MG63 (cell line): ENCODE measurements around the gene VIPR1. TPM values are rescaled to one million over a fixed set of nuclear protein-coding genes. Genes with fewer than 3 reads are reported as not detected.

Experiments used
- DNase-seq: peaks from one replicate; pipeline ENCODE4 v3.0.0-alpha.2; 2020
- H3K27me3 ChIP-seq: fragments of 250-450 bp; sonication (Bioruptor Pico); 2 replicates; pipeline ENCODE4 v1.5.1; 2020; ENCODE audit warnings: mild to moderate bottlenecking, moderate library complexity
- H3K36me3 ChIP-seq: fragments of 250-450 bp; sonication (Bioruptor Pico); 2 replicates; pipeline ENCODE4 v1.5.1; 2020; ENCODE audit warnings: mild to moderate bottlenecking, moderate library complexity
- H3K4me3 ChIP-seq: fragments of 250-450 bp; sonication (Bioruptor Pico); 2 replicates; pipeline ENCODE4 v1.5.1; 2020; ENCODE audit warnings: mild to moderate bottlenecking, moderate library complexity
- H3K9me3 ChIP-seq: fragments of 250-450 bp; sonication (Bioruptor Pico); 2 replicates; pipeline ENCODE4 v1.5.1; 2020; ENCODE audit warnings: mild to moderate bottlenecking, moderate library complexity
- total RNA-seq: library from RNA; depleted of rRNA; stranded (reverse); fragments of >200 nt; shearing (Covaris generic); gene quantifications from 2 replicates; pipeline ENCODE4 v1.2.3, GENCODE V29; 2014; ENCODE audit warnings: low replicate concordance

VIPR1 gene
- total RNA-seq, 1 experiment from 2014 or later = not detected

DNA sequence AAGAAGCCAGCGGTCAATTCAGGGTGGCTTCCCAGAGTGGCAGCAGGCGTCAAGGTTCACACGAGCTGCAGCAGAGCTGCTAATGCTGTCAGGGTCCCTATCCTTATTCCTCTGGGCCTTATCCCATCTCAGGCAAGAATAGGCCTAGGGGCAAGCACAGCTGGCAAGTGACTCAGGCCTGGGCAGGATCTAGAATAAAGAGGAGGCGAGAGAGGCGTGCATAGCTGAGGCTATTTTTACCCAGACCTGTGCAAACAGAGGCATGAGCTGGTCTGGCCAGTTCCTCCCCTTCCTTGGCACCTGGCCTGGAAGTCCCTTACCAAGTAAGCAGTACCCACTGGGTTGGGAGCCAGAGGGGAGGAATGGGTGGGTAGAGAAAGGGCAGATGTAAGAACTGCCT, 12.2 kb upstream of the VIPR1 start:
- no peak overlapping the region for H3K4me3 ChIP-seq
- no peaks in the 10 kb centered on the region for H3K36me3 ChIP-seq
- H3K27me3 ChIP-seq = no peaks in the 10 kb centered on the region
- peak; percentile 72 for DNase-seq
- H3K9me3 ChIP-seq = no peaks in the 10 kb centered on the region

DNA sequence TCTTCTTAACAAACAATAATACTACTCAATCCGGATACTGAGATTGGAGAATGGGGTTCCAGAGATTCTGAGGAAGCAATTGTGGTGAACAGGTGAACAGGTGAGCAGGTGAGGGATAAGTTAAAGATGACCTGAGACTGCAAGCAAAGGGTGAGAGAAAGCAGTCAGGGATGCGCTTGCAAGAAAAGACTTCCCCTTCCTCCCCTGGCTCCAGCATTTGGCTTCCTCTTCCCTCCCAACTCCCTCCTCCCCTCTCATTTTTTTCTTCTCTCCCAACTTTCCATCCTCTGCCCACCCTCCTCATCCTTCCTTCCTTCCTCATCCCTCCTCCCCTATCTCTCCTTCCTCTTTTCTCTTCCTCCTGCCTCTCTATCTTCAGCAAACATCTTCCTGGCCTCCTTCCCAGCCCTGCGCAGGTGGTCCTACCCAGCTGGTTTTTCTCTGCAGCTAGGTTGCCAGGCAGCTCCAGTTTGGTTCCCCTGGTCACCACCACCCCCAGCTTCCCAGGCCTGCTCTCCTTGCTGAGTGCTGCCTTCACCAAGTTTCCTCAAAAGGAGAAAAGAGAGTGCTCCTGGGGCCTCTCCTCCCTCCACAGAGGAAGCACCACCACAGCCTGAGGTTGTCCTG, 10.4 kb upstream of the VIPR1 start:
- no peak for DNase-seq
- Histone ChIP-seq H3K27me3 (no peaks in the 10 kb centered on the region), H3K4me3 (no peak overlapping the region), H3K9me3 (no peaks in the 10 kb centered on the region), H3K36me3 (no peaks in the 10 kb centered on the region)

DNA sequence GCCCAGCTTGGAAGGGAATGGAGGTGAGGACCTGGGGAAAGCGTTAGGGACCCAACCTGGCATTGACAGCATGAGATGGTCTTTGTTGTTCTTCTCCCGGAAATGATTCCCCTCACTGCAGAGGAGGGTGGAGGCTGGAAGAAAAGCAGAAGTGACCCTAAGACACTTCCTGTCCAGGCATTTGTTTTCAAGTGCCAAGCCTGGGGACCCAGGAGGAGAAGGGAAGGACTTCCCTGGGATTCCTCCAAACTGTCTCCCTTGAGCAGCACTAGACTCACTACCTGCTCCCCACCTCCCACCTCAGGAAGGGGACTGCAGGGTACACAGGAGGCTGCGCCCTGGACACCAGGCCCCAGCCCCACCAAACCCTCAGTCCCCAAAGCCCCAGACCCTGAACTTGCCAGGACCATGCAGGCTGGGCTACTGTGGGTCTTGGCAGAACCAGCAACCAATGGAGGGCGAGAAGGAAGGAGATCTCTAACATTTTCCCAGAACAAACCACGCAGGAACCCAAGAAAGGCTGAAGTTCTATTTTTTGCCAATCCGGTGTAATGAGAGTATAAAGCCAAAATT, 9.8 kb upstream of the VIPR1 start:
- Histone ChIP-seq H3K36me3 (no peaks in the 10 kb centered on the region), H3K4me3 (no peak overlapping the region), H3K9me3 (no peaks in the 10 kb centered on the region), H3K27me3 (no peaks in the 10 kb centered on the region)
- no peak for DNase-seq

DNA sequence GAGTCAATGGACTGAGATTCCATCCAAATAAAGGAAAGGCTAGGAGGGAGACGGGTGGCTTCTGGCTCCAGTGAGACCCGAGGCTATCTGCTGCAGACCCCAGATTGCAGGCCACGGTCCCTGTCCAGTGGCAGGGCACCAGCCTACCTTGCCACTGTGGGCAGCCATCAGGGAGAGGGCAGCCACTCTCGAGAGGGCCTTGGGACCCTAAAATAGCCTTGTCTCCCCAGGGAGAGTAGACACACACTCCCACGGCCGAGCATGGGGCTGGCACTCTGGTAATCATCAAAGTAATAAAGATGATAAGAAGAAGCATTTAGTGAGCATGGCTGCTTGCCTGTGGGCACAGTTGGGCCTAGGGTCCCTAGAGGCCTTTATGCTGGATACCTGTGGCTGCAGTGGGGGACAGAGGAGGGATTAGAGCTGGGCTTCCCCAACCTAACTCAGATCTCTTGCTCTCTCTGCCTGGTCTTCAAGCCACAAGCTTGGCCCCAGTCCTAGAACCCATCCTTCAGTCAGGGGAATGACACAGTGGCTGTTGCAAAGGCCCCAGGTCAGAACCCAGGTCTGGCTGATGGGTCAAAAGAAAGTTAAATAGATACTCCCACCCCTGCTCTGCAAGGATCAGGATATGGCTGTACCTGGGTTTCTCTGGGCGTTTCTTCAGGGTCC, 9.2 kb upstream of the VIPR1 start:
- H3K4me3 ChIP-seq = no peak overlapping the region
- H3K27me3 ChIP-seq = no peaks in the 10 kb centered on the region
- DNase-seq = no peak
- H3K36me3 ChIP-seq = no peaks in the 10 kb centered on the region
- no peaks in the 10 kb centered on the region for H3K9me3 ChIP-seq

DNA sequence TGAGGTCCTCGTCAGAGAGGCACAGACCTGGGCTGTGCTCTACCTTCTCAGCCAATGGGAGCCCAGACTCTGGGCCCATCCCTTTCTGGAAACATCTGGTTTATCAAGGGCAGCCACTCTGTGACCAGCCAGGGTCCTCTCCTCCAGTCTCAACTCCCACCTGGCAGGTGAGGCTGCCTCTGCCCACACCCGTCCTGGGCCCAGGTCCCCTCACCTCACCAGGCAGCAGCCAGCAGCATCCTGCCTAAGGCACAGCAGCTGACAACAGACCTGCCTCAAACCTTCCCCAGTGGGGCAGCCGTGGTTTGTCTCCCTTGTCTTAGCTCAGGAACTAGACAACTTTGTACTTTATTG, 8.7 kb upstream of the VIPR1 start:
- Histone ChIP-seq H3K36me3 (no peaks in the 10 kb centered on the region), H3K9me3 (no peaks in the 10 kb centered on the region), H3K4me3 (no peak overlapping the region), H3K27me3 (no peaks in the 10 kb centered on the region)
- no peak for DNase-seq

DNA sequence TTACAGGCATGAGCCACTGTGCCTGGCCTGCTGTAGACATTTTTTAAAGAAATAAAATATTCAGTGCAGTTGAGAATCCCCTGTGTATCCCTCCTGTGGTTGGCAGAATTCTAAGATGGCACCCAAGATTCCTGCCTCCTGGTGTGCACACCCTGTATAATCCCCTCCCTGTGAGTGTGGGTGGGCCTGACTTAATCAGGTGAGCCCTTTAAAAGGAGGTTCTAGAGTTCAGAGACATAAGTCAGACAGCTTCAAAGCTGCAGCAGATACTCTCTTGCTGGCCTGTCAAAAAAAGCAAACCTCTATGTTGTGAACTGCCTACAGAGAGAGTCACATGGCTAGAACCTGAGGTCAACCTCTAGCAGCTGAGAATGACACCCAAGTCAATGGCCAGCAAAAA, 7.0 kb upstream of the VIPR1 start:
- DNase-seq = no peak
- Histone ChIP-seq H3K9me3 (no peaks in the 10 kb centered on the region), H3K36me3 (no peaks in the 10 kb centered on the region), H3K4me3 (no peak overlapping the region), H3K27me3 (no peaks in the 10 kb centered on the region)

DNA sequence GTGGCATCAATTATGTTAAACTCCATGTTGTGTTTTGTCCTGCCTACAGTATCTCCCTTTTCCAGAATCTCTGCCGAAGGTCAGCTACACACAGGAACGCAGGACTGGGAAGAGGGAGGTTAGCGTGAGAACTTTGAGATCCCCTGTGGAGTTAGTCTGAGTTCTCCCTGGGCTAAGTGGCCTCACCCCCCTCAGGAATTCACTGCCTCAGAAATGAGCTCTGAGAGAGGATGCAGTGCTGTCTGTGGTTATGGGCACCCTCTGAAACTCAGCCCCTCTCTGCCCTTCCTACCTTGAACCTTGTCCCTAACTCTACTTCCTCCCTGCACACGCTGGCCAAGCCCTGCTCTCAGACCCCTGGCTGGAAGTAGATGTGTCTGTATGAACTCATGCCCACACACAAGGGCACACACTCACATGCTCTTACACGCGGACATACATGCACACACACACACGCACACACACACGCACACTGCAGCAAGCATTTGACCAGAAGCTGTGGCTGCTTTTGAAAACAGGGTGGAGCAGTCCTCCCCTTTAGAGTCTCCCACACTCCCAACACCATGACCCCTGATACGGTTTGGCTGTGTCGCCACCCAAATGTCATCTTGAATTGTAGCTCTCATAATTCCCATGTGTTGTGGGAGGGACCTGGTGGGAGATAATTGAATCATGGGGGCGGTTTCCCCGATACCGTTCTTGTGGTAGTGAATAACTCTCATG, 5.3 kb upstream of the VIPR1 start:
- Histone ChIP-seq H3K9me3 (no peaks in the 10 kb centered on the region), H3K36me3 (no peaks in the 10 kb centered on the region), H3K27me3 (peaks cover 6% of the 10 kb centered on the region; the same call in 1 of the 2 replicates), H3K4me3 (no peak overlapping the region)
- no peak for DNase-seq

DNA sequence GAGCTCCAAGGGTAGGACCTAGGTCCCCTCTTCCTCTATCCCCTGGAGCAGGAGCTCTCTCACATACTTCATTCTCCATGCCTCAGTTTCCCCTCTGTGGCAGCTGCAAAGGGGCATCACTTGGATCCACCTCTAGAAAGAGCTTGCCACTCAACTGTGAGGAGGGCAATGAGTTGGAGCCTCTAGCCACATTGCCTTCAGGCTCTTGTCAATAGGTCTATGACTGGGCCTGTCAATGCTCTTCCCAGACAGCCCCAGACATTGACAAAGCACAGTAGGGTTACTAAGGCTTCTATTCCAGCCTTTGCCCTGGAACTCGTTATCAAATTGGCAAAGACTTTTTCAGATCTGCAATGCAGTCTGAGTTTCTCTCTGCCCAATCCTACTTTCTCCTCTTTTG, 4.4 kb upstream of the VIPR1 start:
- Histone ChIP-seq H3K4me3 (no peak overlapping the region), H3K36me3 (no peaks in the 10 kb centered on the region), H3K27me3 (peaks cover 6% of the 10 kb centered on the region; the same call in 1 of the 2 replicates), H3K9me3 (no peaks in the 10 kb centered on the region)
- DNase-seq = no peak

DNA sequence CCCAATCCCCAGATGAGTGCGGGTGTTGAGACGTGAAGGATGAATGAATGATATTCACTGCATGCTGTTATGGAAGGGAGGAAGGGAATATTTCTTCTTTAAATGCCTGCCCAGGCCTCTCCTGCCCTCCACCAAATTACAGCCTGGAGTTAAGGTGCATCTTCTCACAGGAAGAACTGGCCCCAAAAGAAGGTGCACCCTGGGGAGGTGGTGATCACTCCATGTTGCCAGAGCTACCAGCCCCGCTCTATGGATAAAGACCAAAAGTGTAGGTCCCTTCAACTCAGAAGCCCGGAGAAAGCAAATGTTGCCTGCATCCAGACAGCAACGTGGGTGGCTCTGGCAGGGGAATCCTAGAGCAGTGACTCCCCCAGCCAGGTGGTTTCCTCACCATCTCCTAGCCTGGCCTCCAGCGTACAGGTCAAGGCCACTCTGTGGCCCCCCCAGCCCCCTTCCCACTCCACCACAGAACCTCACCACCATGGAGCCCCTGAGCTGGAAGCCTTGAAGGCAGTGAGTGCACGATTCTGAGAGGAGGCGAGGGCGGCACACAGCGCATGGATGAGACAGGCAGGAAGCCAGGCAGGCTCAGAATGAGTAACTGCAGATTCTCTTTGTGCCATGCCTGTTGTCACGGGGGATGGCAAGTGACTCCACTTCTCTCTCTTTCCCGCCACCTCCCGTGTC, 3.5 kb upstream of the VIPR1 start:
- Histone ChIP-seq H3K27me3 (peaks cover 6% of the 10 kb centered on the region; the same call in 1 of the 2 replicates), H3K9me3 (no peaks in the 10 kb centered on the region), H3K36me3 (no peaks in the 10 kb centered on the region), H3K4me3 (no peak overlapping the region)
- DNase-seq = no peak

DNA sequence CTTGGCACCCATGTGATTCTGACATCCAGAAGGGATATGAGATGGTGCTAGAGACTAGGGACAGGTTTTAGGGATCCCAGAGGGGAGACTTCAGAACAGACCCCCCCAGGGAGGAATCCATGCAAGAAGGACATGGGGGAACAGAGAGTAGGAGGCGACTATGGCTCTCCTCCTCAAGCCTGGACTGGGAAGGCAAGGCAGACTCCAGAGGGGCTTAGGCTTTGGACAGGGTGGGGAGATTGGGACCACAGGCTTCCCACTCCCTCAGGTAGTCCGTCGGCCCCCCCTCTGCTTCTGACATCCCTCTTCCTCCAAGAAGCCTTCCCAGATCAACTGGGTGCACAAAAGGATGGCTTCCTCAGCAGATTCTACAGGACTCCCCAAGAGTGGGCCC, 3.0 kb upstream of the VIPR1 start:
- Histone ChIP-seq H3K27me3 (peaks cover 6% of the 10 kb centered on the region; the same call in 1 of the 2 replicates), H3K36me3 (no peaks in the 10 kb centered on the region), H3K4me3 (no peak overlapping the region), H3K9me3 (no peaks in the 10 kb centered on the region)
- DNase-seq = no peak

DNA sequence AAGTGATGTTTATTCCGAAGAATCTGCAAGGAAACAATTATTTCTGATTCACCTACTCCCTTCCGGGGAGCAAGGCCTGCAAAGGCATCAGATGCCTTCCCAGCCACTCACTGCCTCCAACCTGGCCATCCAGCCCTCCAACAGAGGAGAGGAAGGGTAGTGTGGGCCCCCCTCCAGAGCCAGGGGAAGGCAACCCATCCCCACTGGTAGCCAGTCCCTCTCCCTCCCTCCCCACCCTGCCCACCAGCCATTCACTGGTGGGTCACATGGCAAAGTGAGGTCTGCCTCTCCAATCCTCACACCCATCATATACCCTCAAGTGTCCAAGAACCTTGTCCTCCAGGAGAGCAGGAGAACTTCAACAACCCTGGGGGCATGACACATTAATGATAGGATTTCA, 2.4 kb upstream of the VIPR1 start:
- H3K4me3 ChIP-seq = no peak overlapping the region
- H3K27me3 ChIP-seq = peaks cover 6% of the 10 kb centered on the region; the same call in 1 of the 2 replicates

DNA sequence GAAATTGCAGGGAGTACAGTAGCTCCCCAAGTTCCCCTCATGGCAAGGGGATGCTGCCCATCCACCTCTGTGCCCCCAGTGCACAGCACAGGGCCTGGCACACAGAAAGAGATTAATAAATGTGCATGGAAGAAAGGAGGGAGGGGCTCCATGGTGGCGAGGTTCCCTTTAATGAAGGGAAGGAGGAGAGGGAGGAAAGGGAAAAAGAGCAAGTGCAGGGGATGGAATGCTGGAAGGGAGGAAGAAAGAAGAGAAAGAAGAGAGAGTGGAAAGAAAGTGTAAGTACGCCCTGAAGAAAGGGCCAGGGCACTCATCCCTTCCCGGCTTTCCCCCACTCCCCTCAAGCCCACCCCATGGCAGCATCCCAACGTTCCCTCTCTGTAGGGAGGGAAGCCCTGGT, 1.5 kb upstream of the VIPR1 start:
- H3K36me3 ChIP-seq = no peaks in the 10 kb centered on the region
- H3K9me3 ChIP-seq = no peaks in the 10 kb centered on the region
- H3K27me3 ChIP-seq = peaks cover 6% of the 10 kb centered on the region; the same call in 1 of the 2 replicates
- no peak for DNase-seq
- H3K4me3 ChIP-seq = no peak overlapping the region

More for the DNA sequence above, 2.4 kb upstream of the VIPR1 start:
- Histone ChIP-seq H3K9me3 (no peaks in the 10 kb centered on the region), H3K36me3 (no peaks in the 10 kb centered on the region)
- DNase-seq = no peak

DNA sequence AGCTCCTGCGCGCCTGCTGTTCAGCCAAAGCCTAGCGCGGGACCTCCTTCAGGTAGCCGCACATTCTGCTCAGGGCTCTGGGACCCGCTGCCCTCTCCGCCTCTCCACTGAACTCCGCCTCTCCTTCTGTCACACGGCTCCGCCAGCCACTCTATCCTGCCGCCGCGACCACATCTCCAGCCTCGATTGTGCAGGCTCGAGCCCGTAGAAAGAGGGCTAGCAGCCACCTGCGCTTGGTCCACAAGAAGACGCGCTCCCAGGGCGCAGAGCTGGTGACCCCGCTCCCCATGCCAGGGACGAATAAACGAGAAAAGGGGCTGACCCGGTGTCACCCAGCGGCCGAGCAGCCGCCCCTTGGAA, 1.1 kb upstream of the VIPR1 start:
- H3K4me3 ChIP-seq = no peak overlapping the region
- no peak for DNase-seq
- no peaks in the 10 kb centered on the region for H3K9me3 ChIP-seq
- H3K27me3 ChIP-seq = peaks cover 6% of the 10 kb centered on the region; the same call in 1 of the 2 replicates
- no peaks in the 10 kb centered on the region for H3K36me3 ChIP-seq

DNA sequence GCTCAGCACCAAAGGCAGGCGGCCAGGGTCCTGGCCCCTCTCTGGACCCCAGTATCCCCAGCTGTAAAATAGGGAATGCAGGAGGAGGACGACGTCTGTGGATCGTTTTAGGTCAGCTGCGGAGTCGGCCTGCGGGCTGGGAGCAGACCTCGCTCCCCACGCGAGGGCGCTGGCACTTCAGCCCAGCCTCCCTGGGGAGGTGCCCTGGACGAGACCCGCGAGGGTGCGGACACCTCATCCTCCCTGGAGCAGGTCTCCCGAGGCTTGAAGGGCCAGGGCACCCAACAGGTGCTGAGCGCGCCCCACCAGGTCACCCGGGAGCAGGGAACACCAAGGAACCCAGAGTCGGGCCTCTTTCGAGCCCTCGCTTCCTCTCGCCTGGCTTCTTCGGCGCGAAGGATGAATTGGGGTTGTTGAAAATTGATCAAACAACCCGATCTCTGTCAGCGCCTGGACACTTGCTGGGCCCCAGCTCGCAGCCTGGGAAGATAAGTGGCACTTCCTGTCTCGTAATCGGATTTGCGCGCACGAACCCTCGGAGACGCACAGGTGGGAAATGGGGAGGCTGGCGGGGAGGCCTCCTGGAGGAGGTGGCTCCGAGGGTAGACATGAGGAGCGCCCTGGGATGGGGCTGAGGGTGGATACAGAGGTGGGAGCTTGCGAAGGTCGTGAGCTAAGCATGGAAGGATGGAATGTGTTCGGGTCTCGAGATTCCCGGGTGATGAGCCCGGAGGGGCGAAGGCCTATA, 588 bp upstream of the VIPR1 start:
- H3K4me3 ChIP-seq = no peak overlapping the region
- no peaks in the 10 kb centered on the region for H3K9me3 ChIP-seq
- peaks cover 6% of the 10 kb centered on the region; the same call in 1 of the 2 replicates for H3K27me3 ChIP-seq
- no peaks in the 10 kb centered on the region for H3K36me3 ChIP-seq
- DNase-seq = no peak

DNA sequence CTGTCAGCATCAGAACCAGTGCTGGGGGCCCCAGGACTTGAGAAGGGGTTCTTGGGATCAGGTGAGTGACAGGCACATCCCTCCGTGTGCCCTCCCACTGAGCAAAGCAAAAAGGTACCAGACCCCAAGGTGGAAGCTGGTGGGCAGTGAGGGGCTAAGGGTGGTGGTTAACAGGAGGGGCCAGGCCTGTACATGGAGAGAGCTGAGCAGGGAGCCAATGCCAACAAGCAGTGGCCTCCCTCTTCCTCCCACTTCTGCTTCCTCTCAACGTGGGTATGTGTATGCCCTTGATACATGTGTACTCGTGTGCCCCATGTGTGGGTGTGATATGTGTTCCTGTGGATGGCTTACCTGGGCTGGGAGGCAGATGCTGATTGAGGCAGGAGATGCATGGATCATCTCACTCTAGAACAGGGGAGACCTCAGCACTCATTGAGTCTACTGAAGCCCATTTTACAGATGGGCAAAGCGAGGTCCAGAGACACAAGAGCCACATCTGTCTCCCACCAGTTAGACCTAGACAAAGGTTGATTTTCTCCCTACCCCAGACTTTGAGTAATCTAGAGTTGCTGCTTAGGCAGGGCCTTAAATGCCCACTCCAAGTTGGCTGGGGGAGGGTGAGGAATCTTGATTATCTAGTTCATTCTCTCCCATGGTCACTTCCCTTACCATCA, 945 bp downstream of the VIPR1 start:
- H3K4me3 ChIP-seq = no peak overlapping the region
- no peaks in the 10 kb centered on the region for H3K9me3 ChIP-seq
- no peak for DNase-seq
- H3K27me3 ChIP-seq = peaks cover 6% of the 10 kb centered on the region; the same call in 1 of the 2 replicates
- no peaks in the 10 kb centered on the region for H3K36me3 ChIP-seq

DNA sequence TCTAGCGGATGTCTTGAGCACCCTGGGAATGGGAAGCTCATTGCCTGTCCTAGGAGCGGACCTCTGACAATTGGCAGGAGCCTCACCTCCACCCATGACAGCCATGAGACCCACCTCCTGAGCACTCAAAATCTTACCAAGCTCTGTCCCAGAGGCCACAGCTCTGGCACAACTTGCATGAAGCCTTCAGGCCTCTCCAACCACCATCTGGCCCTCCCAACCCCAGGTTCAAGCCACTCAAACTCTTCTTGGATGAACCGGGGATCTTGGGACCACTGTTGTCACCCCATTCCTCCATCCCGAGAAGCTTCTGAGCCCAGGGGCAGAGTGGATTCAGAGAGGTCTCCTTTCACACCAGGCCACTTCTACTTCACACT, 1.5 kb downstream of the VIPR1 start:
- H3K27me3 ChIP-seq = peaks cover 6% of the 10 kb centered on the region; the same call in 1 of the 2 replicates
- H3K36me3 ChIP-seq = no peaks in the 10 kb centered on the region
- no peak for DNase-seq
- no peaks in the 10 kb centered on the region for H3K9me3 ChIP-seq
- H3K4me3 ChIP-seq = no peak overlapping the region
